GM12873 (cell line): ENCODE data around the gene XPNPEP3.

Source experiments
- CTCF ChIP-seq: IDR thresholded peaks from 2 replicates; pipeline ENCODE4 v1.5.1; 2012; ENCODE audit warnings: low read depth, mild to moderate bottlenecking, moderate library complexity, low read length, control low read depth; ENCODE audit not compliant: insufficient read depth; ENCODE audit errors: missing control alignments

Gene XPNPEP3

DNA sequence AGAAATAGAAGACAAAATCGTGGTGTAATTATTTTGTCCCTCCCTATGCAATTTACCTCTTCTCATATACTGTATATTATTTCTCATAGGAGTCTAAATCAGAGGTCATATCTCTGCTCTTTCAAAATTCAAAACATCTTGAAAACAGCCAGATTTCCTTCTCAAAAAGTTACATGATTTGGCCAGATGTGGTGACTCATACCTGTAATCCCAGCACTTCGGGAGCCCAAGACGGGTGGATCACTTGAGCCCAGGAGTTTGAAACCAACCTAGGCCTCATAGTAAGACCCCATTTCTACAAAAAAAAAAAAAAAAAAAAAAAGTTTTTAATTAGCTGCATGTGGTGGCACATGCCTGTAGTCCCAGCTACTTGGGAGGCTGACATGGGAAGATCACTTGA lies 33.9 kb downstream of the XPNPEP3 start:
- no peak for TF ChIP-seq CTCF

DNA sequence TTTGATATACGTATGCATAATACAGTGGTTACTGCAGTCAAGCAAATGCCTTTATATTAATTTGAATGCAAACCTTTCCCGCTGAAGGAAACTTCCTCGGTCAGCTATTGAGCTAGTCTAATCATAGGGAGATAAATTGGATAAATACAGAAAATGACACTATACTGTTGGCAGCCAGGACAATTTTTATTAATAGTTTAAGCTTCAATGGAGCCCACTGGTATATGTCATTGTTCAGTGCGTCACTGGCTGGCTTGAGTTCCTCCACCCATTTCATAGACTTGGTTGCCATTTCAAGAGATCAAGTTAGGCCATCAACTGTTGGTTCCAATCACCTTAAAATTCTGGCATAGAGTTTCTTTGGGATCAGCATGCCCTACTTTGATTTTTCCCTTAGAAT lies 37.5 kb downstream of the XPNPEP3 start:
- no peak for TF ChIP-seq CTCF

DNA sequence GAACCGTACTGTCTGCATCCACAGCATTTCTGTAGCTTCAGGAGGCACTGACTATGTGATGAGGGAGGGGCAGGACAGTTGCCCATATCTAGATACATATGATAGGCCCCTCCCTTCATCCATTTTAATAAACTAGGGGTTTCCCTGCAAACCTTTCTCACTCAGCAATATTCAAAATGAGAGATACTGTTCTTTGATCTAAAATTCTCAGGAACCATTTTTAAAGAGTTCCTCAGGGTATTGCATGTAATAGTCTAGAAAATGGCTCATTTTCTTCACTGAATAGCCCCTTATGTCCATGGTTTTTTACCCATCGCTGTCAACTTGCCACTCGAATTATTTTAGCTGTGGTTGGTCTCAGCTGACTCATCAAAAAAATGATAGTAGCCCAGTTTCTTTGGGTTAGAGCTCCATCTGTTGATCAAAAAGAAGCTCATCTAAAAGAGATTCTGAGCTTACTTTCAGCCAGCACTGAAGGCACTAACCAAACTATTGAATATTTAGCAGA lies 42.0 kb downstream of the XPNPEP3 start:
- TF ChIP-seq CTCF, result peak; percentile 55

DNA sequence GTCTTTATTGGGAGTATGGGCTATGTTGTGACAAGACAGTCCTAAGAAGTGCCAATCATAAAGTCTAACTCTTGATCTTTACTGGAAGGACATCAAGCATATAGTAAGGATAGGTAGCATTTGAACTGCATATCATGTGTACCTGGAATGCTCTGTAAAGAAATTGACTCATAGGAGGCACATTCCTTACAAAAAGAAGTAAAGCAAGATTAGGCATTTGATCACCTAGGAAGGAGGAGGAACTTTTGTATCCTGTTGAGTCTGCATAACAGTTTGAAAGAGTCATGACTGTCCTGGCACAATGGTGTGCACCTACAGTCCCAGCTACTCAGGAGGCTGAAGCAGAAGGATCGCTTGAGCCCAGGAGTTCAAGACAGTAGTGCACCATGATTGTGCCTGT lies 47.2 kb downstream of the XPNPEP3 start:
- no peak for TF ChIP-seq CTCF

DNA sequence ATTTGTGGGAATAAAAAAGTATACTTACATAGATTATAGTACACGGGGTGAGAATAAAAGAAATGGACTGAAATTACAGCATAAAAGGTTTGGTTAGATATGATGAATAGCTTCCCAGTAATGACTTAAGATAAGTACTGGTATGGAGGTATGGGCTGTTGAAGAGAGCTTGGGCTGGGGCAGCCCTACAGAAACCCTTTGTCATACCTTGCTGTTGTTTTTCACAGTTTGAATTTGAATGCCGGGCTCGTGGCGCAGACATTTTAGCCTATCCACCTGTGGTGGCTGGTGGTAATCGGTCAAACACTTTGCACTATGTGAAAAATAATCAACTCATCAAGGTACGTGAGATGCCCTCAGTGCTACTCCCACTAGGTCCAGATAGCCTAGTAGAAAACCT lies 51.9 kb downstream of the XPNPEP3 start:
- TF ChIP-seq CTCF, result no peak

DNA sequence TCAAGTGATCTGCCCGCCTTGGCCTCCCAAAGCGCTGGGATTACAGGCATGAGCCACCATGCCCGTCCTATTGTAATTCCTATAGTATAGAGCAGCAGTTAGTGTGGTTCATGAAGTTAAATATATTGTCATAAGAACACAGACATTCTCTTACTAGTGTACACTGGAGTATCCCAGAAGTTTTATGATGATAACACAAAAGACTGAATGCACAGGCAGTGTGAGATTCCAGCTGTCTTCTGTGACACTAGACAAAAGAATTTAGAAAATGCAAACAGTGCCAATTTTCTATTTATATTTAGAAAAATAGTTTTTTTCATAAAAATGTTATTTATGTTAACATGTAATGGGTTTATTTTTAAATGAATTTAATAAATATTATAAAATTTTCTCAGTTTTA lies 54.8 kb downstream of the XPNPEP3 start:
- TF ChIP-seq CTCF, result no peak

- TF ChIP-seq CTCF, result no peak
These were observed 62.5 kb downstream of the XPNPEP3 start for GRCh38 chr22:40919446-40919845.
